ENCODE measurements around the gene TOMM22.

Gene TOMM22

DNA sequence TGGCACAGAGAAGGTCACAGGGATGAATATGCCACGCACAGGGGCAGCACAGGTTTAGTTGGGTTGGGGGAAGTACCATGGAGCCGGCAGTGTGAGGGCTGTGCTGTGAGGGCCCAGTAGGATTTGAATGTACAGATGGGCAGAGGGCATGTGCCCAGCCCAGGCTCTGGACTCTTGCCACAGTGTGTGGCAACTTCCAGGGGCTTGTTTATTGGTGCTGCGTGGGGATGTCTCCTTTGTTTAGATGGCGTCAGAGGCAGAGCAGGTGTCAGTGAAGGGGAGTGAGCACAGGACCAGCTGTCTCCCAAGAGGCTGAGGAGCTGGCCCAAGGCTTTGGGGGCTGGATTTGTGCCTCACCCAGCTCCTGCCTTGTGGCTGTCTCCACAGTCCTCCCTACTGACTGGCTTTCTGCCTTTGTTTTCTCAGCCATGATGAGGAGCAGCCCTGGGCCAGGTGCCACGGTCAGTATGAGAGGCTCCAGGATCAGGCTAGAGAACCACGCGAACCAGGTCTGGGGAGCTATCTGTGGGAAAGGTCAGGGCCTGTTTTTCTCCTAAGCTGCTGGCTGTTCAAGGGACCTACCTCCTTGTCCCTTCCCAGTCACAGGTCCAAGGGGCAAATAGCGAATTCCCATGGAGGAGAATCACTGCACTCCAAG is 52.1 kb downstream of the TOMM22 start:
- no peak overlapping the region for H3K4me3 ChIP-seq (ENCODE audit: low read length)
- no peak for TF ChIP-seq CTCF (IDR thresholded peaks at IDR 0.05; ENCODE audit: insufficient read depth, low read depth, low read length, missing control alignments)
- no peak for DNase-seq (ENCODE audit: low read depth)

- H3K4me3 ChIP-seq (ENCODE audit: low read length): no peak overlapping the region
- DNase-seq (ENCODE audit: low read depth): no peak
- no peak for TF ChIP-seq CTCF (IDR thresholded peaks at IDR 0.05; ENCODE audit: insufficient read depth, low read depth, low read length, missing control alignments)
Measured at GRCh38 chr22:38734421-38735100, 52.8 kb downstream of the TOMM22 start.
